GM21825 (cell line): Measurements from ENCODE around the gene YARS2.

Experiments used
- ATAC-seq: cut with Tn5 transposase; IDR thresholded peaks from one replicate; pipeline ENCODE4 v1.9.1; 2021; ENCODE audit warnings: mild to moderate bottlenecking, moderate library complexity; ENCODE audit not compliant: unreplicated experiment

YARS2 gene

DNA sequence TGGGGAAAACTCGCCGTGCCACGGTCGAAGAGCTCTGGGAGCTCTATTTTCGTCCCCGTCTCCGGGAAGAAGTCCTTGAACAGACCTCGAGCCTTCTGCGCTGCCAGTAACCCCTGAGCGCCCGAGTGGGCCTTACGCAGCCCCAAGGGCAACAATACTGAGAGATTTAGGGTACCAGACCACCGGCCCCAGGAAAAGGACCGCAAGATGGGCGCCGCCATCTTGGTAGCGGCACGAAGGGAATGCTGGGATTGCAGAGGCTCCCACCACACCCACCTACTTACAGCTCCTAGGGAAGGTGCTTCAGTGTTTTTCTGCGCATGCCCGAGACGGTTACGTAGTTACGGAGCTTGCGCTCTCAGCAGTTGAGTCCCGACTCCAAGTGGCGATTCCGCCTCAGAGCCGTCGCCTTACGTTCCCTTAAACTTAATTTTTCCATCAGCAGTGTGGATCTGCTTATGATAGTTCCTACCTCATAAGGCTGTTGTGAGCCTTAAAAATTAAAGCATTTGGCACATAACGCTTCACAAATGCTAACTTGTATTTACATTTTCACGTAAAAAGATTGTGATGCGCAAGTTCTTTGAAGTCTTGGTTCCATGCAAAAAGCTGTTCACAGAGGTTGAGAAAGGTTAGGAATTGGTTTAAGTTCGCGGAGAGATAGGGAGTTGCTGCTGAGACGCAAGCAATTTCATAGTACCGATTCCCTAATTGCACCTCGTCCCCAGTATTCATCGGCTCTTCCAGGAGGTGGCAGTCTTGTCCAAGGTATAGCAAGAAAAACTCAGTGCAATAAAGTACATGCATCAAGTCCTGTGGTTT lies at the start of gene YARS2:
Gene YARS2, minus strand, starts transcription at position 244 of the 822 bp plus-strand sequence. Its CDS starts 23 bp downstream, at position 221.
- peak; percentile 87 for ATAC-seq

DNA sequence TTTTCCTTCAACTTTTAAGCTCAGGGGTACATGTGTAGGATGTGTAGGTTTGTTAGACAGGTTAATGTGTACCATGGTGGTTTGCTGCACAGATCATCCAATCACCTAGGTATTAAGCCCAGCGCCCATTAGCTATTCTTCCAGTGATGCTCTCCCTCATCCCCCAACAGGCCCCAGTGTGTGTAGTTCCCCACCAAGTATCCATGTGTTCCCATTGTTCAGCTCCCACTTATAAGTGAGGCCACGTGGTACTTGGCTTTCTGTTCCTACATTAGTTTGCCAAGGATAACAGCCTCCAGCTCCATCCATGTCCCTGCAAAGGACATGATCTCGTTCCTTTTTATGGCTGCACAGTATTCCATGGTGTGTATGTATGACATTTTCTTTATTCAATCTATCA lies 48.6 kb upstream of the YARS2 start:
- no peak for ATAC-seq

DNA sequence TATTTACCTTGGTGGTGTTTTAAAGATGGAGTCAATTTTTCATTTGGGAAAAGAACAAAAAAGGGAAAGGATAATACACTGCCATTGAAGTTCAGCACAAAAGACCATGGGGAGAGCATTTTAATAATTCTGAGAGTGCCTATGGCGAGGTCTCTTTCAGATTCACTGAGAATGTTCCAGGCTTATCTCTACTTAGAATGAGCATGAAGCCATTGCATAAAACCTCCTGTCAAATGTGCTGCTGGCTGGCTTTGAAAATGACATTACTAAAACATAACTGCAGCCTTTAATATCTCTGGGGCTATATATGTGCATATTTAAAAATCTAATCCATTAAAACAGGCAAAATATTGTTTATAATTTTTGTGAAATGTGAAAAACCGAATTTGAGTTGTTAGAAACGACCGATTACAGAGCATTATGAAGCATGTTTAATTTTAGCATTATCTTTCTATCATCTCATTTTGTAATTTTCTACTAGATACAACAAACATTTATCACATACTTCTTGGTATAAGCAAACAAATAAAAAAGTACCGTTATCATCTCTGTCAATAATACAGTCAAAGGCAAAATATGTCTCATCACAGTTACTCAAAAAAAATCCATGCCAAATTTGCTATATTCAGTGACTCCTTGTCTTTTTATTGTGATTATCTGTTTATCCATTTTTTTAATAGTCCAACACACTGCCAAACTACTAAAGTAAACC lies 45.7 kb upstream of the YARS2 start:
- ATAC-seq = no peak

DNA sequence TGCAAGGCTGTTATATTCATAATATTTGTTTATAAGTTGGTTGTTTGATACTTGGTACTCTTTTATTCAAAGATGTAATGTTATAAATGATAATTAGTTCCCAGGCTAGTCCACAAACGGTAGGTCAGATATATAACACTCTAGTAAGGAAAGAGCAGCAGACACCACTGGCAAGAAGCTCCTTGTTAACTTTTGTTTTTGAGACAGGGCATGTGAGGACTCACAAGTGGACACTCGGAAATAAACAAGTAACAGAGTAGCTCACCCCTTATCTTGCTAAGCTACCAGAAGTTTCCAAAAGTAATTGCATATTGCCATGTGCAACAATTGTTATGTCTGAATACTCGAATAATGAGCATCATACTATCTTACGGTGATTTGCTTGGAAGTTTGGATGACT lies 38.6 kb upstream of the YARS2 start:
- ATAC-seq = no peak

DNA sequence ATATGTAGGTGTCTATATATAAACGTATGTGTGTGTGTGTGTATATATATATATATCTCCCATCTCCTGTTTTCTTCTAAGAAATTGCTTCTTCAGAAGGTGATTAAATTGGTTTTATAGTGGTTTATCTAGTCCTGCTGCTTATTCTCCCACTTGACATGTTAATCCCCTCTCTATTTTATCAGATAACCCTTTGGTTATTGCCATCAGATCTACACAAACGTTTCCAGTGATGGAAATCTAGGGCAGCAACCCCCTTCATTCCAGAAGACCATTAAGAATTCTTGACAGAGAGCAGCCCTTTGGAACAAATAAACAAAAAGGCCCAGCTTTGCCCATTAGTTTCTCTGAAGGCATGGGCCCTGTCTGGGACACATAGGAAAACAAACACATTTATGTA lies 34.2 kb upstream of the YARS2 start:
- ATAC-seq = no peak

DNA sequence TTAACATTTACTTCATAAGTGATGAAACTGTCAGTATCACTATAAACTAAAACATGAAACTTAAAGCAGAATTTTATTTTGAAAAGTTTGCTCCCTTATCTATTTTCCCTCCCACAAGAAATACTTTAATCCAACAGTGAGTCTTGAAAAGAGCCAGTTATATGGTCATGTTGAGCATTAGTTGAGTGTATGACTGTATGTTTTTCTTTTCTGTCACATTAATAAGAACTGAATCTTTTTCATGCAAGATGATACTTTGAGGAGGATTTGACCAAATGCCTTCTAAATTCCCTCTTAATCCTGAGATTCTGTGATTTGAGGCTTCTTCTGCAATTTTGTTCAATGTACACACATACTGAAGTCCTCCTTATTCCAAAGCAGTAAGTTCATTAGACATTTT lies 33.7 kb upstream of the YARS2 start:
- no peak for ATAC-seq

DNA sequence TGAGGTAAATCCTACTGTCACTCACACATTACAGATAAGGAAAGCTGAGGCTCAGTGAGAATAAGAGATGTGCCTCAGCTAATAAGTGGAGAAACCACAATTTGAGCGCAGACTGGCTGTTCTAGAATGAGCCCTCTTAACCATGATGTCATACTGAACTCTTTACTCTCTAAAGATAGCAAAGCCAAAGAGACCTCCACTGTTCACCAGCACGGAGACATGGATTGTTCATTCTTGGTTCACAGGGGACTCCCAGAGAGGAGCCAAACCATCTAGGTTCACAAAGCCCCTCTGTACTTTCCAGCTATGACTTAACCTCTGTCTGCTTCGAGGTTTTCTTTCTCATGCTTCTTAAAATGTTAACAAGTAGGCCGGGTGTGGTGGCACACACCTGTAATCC lies 32.7 kb upstream of the YARS2 start:
- ATAC-seq = no peak

DNA sequence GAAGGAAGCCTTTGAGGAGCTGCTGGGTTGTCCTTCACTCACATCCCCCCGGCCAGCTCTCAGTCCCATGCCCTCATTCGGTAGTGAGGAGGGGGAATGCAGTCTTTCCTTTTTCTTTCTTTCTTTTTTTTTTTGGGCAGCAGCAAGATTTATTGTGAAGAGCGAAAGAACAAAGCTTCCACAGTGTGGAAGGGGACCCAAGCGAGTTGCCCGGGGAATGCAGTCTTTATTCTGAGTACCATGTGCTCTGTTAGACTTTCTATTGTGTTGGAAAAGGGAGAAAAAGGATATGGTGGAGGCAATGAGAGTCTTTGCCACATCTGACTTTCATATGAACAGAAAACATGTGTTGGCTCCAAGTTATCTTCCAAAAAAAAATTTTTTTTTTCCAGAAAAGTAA lies 29.9 kb upstream of the YARS2 start:
- no peak for ATAC-seq

DNA sequence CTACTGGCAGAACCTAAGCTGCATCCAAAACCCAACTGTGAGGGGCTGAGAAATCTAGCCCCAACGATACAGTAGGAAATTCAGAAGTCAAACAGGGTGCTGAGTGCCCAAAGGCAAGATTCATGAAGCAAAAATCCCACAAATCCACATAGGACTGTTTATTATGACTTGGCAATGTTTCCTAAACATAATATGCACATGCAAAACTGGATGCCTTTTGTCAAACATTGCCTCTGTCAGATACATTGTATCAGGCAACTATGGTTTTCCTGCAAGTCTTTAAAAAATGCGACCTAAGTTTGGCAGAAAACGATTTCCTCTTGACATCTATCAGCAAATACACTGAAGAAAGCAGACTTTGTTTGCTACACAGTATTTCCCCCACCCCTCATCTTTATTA lies 27.3 kb upstream of the YARS2 start:
- ATAC-seq = no peak

DNA sequence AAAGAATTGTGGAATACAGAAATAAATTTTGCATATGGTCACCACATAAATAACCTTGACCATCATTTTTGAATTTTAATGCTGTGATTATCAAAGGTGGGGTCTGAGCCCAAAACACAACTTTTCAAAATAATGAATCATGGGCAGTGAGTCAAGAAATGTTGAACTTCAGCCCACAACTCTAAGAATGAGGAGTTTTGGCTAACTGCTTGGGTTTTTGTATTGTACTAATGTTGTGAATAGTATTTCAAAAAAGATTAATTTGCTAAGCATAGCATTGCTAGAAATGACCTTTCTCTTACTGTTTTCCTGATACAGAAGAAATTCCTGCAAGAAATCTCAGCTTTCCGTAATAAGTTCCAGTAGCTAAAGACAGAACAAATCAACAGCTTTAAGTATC lies 24.4 kb upstream of the YARS2 start:
- no peak for ATAC-seq

DNA sequence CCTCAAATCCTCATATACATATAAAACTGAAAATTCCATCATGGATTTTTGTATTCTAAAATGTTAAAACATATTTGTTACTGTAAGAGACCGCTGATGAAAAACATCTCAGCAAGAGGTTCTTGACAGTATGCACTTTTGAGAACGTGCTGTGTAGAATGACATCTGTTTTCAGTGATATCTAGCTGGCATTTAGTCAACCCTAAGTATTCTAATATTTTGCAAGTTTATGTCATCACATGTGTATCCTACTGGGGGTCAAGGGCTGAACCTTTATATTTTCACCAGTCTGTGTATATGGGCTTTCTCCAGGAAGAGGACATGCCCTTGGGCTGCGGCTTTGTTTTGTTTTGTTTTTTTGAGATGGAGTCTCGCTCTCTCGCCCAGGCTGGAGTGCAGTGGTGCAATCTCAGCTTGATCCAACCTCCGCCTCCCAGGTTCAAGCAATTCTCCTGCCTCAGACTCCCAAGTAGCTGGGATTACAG lies 22.0 kb upstream of the YARS2 start:
- ATAC-seq = no peak

DNA sequence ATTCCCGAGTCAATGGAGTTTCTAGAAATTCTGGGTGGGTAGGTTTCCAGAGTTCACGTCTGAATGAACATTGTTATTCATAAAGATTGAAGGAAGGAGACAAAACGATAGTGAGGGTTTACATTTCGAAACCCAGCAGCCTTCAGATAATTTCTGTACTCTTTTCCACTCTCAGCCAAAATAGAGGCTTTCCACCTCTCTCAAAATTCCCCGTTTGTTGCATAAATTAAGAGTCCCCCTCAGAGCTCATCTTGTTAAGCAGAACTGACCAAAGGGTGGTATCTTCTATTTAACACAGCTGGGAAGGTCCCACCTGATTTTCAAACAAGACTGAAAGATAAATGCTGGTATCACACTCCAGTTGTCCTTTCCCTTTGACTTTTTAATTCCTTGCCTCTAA lies 21.5 kb upstream of the YARS2 start:
- no peak for ATAC-seq

DNA sequence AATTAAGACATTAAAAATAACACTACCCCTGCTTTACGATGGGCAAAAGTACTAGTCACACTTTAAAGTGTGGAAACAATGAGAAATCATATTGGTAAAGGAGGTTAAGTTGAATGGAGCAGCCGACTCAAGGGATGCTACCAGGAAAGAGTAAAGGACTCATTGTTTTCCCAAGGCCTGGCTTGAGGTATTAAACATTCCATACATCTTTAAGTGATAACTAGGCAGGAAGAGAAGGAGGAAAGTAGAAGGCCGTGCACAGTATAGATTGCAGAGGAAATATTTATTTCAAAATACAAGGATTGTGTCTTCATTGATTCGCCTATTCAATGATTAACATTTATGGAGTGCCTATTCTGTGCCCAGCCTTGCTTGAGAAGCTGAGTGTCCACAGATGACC lies 20.6 kb upstream of the YARS2 start:
- ATAC-seq = no peak

DNA sequence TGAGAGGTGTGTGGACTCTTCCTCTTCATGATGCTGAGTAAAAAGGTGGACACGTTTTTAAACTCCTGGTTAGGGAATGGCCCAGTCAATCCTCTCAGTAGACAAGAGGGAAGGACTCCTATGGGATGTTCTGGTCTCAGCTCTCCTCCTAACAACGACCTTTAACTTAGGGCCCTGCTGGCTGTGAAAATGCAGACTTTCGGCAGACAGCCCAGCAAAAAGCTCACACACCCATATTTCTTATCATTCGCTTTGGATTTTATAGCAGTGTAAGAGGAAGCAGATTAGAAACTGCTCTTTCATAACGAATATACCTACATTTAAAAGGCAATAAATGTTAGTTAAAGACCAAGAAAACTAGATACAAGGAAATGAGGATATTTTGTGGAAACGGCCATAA lies 18.0 kb upstream of the YARS2 start:
- no peak for ATAC-seq

DNA sequence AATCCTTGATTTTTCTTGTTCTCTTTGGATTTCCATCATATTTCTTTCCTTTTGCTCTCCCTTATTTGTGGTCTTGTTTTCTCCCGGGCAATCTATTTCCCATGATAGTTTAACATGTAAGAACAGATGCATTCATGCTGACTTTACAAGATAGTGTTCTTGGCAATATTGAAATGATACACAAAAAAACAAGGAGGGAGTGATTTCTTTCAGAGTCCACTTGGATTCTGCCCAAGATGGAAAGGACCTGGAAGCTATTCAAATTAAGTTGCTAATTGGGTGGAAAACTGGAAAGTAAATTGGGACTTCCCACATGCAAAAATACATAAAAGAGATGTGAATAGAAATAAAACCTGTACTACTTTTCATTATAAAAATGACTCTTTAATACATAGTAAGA lies 14.4 kb upstream of the YARS2 start:
- ATAC-seq = no peak

DNA sequence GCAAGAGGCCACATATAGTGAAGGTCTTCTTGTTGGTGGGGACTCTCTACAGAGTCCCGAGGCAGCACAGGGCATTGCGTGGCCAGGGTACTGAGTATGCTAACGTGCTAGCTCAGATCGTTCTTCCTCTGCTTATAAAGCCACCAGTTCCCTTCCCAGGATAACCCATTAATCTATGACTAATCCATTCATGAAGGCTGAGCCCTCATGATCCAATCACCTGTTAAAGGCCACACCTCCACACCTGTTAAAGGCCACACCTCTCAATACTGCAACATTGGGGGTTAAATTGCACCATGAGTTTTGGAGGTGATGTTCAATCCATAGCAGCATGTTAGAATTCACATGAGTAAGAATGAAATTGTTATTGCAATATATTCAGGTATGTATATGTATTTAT lies 12.8 kb upstream of the YARS2 start:
- ATAC-seq = no peak

DNA sequence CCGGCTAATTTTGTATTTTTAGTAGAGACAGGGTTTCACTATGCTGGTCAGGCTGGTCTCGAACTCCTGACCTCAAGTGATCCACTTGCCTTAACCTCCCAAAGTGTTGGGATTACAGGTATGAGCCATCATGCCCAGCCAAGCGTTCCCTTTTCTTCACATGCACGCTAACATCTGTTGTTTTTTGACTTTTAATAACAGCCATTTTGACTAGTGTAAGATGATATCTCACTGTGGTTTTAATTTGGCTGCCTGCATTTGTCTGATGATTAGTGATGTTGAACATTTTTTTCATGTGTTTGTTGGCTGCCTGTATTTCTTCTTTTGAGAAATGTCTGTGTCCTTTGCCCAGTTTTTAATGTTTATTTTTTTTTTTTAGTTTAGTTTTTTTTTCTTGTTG lies 10.2 kb upstream of the YARS2 start:
- ATAC-seq = no peak

DNA sequence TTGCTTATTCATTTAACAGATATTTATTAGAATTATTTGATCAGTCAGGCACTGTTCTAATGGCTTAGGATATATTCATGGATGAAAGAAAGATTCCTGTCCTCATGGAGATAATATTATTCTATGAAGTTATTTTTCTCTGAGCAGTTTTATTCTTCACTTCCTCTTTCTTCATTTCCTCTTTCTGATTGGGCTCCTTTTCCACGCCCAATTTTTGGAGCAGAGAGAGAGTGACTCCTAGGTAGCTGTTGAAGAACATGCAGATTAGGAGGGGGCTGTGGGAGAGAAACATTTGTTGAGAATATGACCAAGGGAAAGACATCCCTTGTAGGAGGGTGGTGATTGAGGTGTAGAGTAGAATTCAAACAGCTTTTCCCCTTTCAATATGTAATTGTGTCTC lies 6.0 kb upstream of the YARS2 start:
- ATAC-seq = peak; percentile 51

DNA sequence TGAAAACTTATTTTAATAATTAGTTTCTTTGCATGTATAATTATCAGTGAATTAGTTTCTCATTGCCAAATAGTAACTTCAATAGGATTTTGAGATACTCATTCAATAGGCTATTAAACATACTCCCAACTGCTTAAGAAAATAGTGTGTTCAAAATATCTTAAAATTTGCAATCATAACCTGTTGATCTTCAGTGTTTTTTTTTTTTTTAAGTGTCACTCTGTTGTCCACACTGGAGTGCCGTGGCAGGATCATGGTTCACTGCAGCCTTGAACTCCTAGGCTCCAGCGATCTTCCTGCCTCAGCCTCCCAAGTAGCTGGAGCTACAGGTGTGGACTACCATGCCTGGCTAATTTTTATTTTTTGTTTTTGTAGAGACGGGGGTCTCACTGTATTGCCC lies 1.5 kb upstream of the YARS2 start:
- ATAC-seq = no peak

DNA sequence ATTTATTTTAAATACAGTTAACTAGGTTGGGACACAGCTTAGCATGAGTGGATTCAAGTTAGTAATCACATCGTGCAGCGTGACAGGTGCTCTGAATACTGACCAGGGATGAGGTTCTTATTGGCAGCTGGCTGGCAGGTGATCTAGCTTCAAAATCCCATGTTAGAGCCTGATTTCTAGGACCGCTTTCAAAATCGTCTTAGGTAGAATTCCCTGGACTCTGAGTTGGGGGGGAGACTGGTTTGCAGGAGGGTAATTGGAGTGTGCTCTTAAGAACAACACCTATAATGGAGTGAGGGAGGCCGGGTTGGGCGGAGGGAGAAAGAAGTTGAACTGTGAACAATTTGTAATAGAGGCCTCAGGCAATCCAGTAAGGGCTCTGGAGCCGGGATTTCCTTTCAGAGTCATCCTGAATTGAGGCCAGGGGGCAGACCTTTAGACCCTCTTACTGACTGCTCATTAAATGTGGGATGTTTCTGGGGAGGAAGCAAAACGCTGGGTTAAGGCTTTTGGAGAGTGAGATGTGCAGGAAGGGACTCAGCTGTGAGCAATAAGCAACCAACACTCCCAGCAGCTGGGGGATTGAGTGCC lies 874 bp upstream of the YARS2 start:
- no peak for ATAC-seq

DNA sequence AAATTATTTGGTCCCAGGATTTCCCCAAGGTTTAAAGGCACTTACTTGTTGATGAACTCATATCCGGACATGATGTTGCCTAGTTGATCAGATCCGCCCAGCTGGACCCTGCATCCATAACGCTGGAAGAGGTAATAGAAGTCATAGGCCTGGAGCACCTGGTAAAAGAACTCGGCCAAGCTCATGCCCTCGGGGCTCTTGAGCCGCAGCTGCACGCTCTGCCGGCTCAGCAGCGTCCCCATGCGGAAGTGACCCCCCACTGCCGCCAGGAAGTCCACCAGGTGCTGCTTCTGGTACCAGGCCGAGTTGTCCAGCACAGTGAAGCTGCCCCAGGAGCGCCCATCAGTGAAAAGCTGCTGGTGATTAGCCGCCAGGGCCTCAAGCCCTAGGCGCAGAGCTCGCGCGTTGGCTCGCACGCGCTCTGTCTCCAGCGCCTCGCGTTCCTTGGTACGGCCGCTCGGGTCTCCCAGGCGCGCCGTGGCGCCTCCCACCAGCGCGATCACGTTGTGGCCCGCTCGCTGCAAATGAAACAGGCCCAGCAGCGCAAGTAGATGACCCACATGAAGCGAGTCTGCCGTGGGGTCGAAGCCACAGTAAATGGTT lies 545 bp downstream of the YARS2 start:
- ATAC-seq = peak; percentile 71

DNA sequence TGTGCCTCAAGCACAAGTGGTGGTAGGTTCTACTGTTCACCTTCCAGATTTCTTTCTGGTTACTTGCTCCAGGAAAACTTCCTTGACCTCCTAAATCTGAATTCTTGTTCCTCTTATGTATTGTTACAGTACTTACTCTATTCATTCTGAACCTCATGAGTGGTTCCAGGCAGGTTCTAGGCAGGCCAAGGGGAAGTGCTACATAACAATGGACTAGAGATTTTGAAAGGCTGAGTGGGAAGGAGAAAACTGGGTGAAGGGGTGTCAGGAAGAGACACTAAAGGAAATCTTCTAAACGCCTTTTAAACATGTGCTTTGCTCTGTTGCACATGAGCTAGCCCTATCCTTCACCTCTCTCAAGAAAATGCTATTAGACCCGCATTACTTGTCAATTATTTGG lies 1.6 kb downstream of the YARS2 start:
- no peak for ATAC-seq
